Upper lobe of left lung (tissue), 6 donors: ENCODE data around the gene TEFM. TPM values are rescaled to one million over a fixed set of nuclear protein-coding genes. Genes with fewer than 3 reads are reported as not detected.
A peak's percentile ranks its signal among the peaks of the same experiment; 100 is the strongest.

Experiments used
- ATAC-seq, 2 donors: fragments of 200-7000 bp; cut with Tn5 transposase; one replicate each; pipeline ENCODE4 v1.9.1; 2022; ENCODE audit warnings: mild to moderate bottlenecking in 2 of 2, moderate library complexity in 2 of 2; ENCODE audit not compliant: low FRiP score in 2 of 2
- DNase-seq, 2 donors: peaks; one replicate each; pipeline ENCODE4 v3.0.0-alpha.2; 2019 to 2020
- H3K27ac ChIP-seq, 4 donors: fragments of 200-600 bp; sonication (generic); one replicate each; pipeline ENCODE4 v1.5.1; 2016 to 2019
- H3K27me3 ChIP-seq, 4 donors: fragments of 200-600 bp; sonication (generic); one replicate each; pipeline ENCODE4 v1.5.1; 2017 to 2019
- H3K36me3 ChIP-seq, 4 donors: fragments of 200-600 bp; sonication (generic); one replicate each; pipeline ENCODE4 v1.5.1; 2016 to 2019
- H3K4me1 ChIP-seq, 4 donors: fragments of 200-600 bp; sonication (generic); one replicate each; pipeline ENCODE4 v1.5.1; 2018 to 2019
- H3K4me3 ChIP-seq, 4 donors: fragments of 200-600 bp; sonication (generic); one replicate each; pipeline ENCODE4 v1.5.1; 2017 to 2019; ENCODE audit warnings: mild to moderate bottlenecking in 2 of 4, moderate library complexity in 1 of 4
- H3K9me3 ChIP-seq, 4 donors: fragments of 200-600 bp; sonication (generic); one replicate each; pipeline ENCODE4 v1.5.1; 2018 to 2019
- CTCF ChIP-seq, 6 experiments: fragments of 450-650 bp in 4 of 6; fragments of 200-600 bp in 2 of 6; sonication (generic) in 2 of 6; IDR thresholded peaks; one replicate each; pipeline ENCODE4 v1.5.1; 2016 to 2019; ENCODE audit warnings: antibody characterized with exemption in 6 of 6
- EP300 ChIP-seq, 4 donors: sonication (generic); formaldehyde crosslinking; IDR thresholded peaks; one replicate each; pipeline ENCODE4 v1.5.1; 2017; ENCODE audit warnings: antibody characterized with exemption in 4 of 4, control low read depth in 2 of 4
- POLR2A ChIP-seq, 4 donors: fragments of 450-650 bp; IDR thresholded peaks; one replicate each; pipeline ENCODE4 v1.5.1; 2016 to 2017; ENCODE audit warnings: antibody characterized with exemption in 4 of 4, mild to moderate bottlenecking in 2 of 4
- POLR2AphosphoS5 ChIP-seq, 2 donors: sonication (generic); formaldehyde crosslinking; IDR thresholded peaks; one replicate each; pipeline ENCODE4 v1.5.1; 2017; ENCODE audit warnings: antibody characterized with exemption in 2 of 2
- whole genome bisulfite sequencing, 2 donors: methylation state at CpG; one replicate each; pipeline ENCODE4 v1.1.5; 2017 to 2018; 5-methylcytosine and 5-hydroxymethylcytosine counted together
- total RNA-seq, 6 donors: library from RNA; depleted of rRNA in 4 of 6; stranded (reverse); fragments of >200 nt in 4 of 6; gene quantifications; one replicate each; pipeline versions ENCODE4 v1.1.0 to v1.2.1, GENCODE V29; 2016 to 2021
- donor health status: DM: no; HTN: no; CAD: no; lungs with moderate emphysema.
- donor health status: DM: no; HTN: yes; CAD: no; lungs with severe emphysema.

TEFM gene
- total RNA-seq, 6 donors from 2014 or later = 3.4 to 77.5 (median 9.2) TPM

- Histone ChIP-seq H3K4me3 (peak within 1 kb of the TSS; percentile 33 to 67 (median 63)), H3K4me1 (peaks cover 9 to 23% (median 17%) of the 10 kb centered on the region in 4 donors), H3K27ac (peak within 1 kb of the TSS; percentile 27 to 82 (median 54)), H3K9me3 (no peaks in the 10 kb centered on the region), H3K36me3 (no peaks in the 10 kb centered on the region), H3K27me3 (peaks cover 0 to 12% (median 6%) of the 10 kb centered on the region in 4 donors)
- ATAC-seq = peak; percentile 73 to 89
- WGBS, 2 donors = 11 to 48% methylated on average over 3 to 10 of the region's 60 CpGs
- peak; percentile 78 to 95 for DNase-seq
- TF ChIP-seq POLR2A (IDR thresholded peaks at IDR 0.05) = peak in 1 of 4 donors; percentile 70
- no peak for TF ChIP-seq EP300 (IDR thresholded peaks at IDR 0.05)
- TF ChIP-seq POLR2AphosphoS5 (IDR thresholded peaks at IDR 0.05) = peak in 1 of 2 donors; percentile 17
These were observed 15.6 kb upstream of the TEFM start, which contains the start of gene ADAP2 for GRCh38 chr17:30921544-30922196. ADAP2 (plus strand) TSS chr17:30921945; CDS start chr17:30922015, 70 bp downstream.

GRCh38 chr17:30920683-30921543 lies 14.9 kb upstream of the TEFM start:
- peaks cover 9 to 23% (median 17%) of the 10 kb centered on the region in 4 donors for H3K4me1 ChIP-seq
- DNase-seq (no peak), ATAC-seq (no peak)
- H3K9me3 ChIP-seq = no peaks in the 10 kb centered on the region
- no peaks in the 10 kb centered on the region for H3K36me3 ChIP-seq
- 85 to 86% methylated on average over 11 of the region's 11 CpGs for WGBS, 2 donors
- peak overlapping the region in 3 of 4 donors; percentile 63 to 67 (median 63) for H3K4me3 ChIP-seq
- H3K27me3 ChIP-seq = peaks cover 0 to 12% (median 6%) of the 10 kb centered on the region in 4 donors
- TF ChIP-seq CTCF (IDR thresholded peaks at IDR 0.05) (no peak), POLR2A (IDR thresholded peaks at IDR 0.05) (no peak), EP300 (IDR thresholded peaks at IDR 0.05) (no peak), POLR2AphosphoS5 (IDR thresholded peaks at IDR 0.05) (no peak)
- H3K27ac ChIP-seq = peak overlapping the region in 1 of 4 donors; percentile 66

GRCh38 chr17:30920282-30920681 lies 14.2 kb upstream of the TEFM start:
- Histone ChIP-seq H3K9me3 (no peaks in the 10 kb centered on the region), H3K4me3 (no peak overlapping the region), H3K4me1 (peaks cover 9 to 23% (median 17%) of the 10 kb centered on the region in 4 donors), H3K27me3 (peaks cover 0 to 12% (median 6%) of the 10 kb centered on the region in 4 donors), H3K27ac (peak overlapping the region in 1 of 4 donors; percentile 11), H3K36me3 (no peaks in the 10 kb centered on the region)
- no peak for DNase-seq
- ATAC-seq = no peak
- TF ChIP-seq POLR2AphosphoS5 (IDR thresholded peaks at IDR 0.05) (no peak), POLR2A (IDR thresholded peaks at IDR 0.05) (no peak), CTCF (IDR thresholded peaks at IDR 0.05) (no peak), EP300 (IDR thresholded peaks at IDR 0.05) (no peak)
- WGBS, 2 donors = 62 to 78% methylated on average over 4 of the region's 4 CpGs

- Histone ChIP-seq H3K36me3 (no peaks in the 10 kb centered on the region), H3K27me3 (peaks cover 0 to 5% (median 2%) of the 10 kb centered on the region in 4 donors), H3K27ac (no peak overlapping the region), H3K4me1 (peaks cover 1 to 12% (median 8%) of the 10 kb centered on the region in 4 donors), H3K4me3 (no peak overlapping the region), H3K9me3 (no peaks in the 10 kb centered on the region)
- DNase-seq = no peak
- no peak for ATAC-seq
- no peak for TF ChIP-seq POLR2AphosphoS5 (IDR thresholded peaks at IDR 0.05)
- no peak for TF ChIP-seq POLR2A (IDR thresholded peaks at IDR 0.05)
- TF ChIP-seq CTCF (IDR thresholded peaks at IDR 0.05) = no peak
- TF ChIP-seq EP300 (IDR thresholded peaks at IDR 0.05) = no peak
These were observed 11.0 kb upstream of the TEFM start for GRCh38 chr17:30917050-30917449.
